Testis (tissue), 2 donors: ENCODE data around the gene RERE.

Experiments used
- CTCF ChIP-seq, 3 experiments: fragments of 450-650 bp in 2 of 3; fragments of 200-600 bp in 1 of 3; sonication (generic) in 1 of 3; IDR thresholded peaks; one replicate each; pipeline ENCODE4 v1.5.1; 2016 to 2019; ENCODE audit warnings: antibody characterized with exemption in 3 of 3, mild to moderate bottlenecking in 2 of 3, moderate library complexity in 1 of 3
- POLR2A ChIP-seq: fragments of 450-650 bp; IDR thresholded peaks from one replicate; pipeline ENCODE4 v1.6.1; 2017; ENCODE audit warnings: antibody characterized with exemption, mild to moderate bottlenecking, moderate library complexity

DNA sequence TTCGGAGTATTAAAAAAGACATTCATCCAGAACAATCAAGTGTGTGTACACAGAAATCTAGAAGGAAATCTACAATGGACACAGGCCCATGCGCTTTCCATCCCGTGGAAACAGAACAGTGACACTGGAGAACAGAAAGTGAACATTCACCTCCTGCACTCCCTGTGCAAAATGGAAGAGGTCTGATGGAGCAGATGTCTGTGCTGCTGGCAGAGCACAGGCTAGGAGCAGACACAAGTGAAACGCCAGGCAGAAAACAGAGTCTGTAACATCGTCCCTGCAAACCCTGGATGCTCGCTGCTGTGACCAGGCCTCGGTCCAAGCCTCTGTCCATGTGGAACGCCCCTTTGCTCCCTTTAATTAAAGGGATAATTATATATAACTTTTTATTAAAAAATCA is 463.4 kb downstream of the RERE start:
- TF ChIP-seq POLR2A (no peak), CTCF (IDR thresholded peaks at IDR 0.05) (no peak)
